NCI-H1694 treated with DMSO at 0.1 percent for 48 hours (cell line): ENCODE results near the gene PERP.
"Not testable (repeated sequence)": the region's sequence is repeated elsewhere in the genome, so short reads cannot be mapped to it uniquely, and the experiment has no call there.

ENCODE experiments used
- DNase-seq: peaks from one replicate; lab custom pipeline; 2025; lab: John Stamatoyannopoulos, UW

The PERP gene

GRCh38 chr6:138105446-138105845 lies 1.8 kb downstream of the PERP start:
- no peak for DNase-seq

DNA sequence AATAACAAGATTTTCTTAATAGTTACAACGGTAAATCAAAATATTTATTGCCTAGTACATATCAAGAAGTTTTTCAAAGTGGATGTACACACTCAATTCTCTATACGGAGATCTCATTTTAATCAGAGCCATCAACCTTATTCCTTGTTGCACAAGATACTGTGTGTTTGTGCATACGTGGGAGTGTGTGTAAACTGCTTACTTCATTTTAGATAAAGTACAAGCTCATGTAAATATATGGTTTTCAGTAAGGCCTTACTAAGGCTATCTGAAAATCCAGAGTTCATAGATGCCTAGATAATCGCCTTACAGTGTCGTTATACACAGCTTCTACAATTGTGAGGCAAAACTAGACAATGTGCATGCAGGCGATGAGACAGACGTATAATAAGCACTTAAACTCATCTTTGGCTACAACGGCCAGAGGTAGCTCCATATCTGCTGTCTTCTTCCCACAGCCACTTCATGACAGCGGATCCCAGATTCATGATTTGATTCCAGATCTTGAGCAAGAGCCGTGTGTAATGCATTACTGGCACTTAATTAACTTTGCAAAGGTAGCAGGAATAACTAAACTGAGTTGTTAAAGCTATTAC lies 2.5 kb downstream of the PERP start:
- no peak for DNase-seq

DNA sequence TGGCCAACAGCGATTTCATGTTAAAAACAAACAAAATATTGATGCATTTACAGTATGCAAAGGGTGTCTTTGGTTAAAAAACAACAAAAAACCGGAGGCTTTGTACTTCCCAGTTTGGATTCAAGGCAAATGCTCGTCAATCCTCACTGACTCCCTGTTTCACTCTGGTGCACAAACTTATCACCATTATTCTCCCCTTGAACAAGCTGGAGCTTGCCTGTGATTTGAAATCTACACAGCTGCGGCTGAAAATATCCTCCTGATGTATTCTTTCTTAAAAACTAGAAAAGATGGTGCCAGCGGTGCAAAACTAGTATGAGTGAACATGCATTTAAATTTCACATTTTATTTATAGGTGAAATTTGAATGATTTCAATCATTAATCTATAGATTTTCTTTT lies 3.3 kb downstream of the PERP start:
- peak; percentile 14 for DNase-seq

DNA sequence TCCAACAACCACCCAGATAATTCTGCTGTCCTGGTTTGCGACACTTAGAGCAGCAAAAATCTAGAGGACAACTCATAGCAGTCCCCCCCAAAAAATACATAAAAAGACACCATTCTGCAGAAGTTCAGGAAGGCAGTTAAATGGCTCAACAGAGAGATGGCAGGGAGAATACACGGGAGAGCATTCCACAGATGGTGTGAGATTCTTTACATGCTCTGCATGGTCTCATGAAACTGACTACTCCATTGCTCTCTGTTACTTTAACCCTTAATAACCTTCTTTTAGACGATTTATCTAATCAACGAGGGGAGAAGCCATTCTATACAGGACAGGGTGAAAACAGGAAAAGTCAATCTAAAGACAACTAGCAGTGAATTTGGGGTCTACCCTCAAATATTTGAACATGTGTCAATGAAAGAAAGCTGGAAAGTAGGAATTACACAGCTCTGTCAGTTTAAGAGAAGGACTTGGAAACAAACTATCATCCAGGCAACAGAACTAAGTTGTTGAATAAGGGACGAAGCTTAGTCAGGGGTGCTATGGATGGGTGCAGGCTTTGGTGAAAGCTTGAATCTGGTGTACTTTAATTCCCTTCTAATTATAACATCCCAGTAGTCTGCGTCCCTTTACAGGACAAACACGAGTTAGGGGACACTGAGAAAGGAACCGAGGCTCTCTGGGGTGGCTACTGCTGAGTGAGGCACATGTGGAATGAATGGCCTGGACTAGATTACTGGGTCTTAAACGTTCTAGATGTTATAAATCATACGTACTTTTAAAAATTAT lies 5.1 kb downstream of the PERP start:
- DNase-seq: no peak

GRCh38 chr6:138099832-138100231 lies 7.4 kb downstream of the PERP start:
- DNase-seq: no peak

- no peak for DNase-seq
Measured at GRCh38 chr6:138098306-138098705, 8.9 kb downstream of the PERP start.

DNA sequence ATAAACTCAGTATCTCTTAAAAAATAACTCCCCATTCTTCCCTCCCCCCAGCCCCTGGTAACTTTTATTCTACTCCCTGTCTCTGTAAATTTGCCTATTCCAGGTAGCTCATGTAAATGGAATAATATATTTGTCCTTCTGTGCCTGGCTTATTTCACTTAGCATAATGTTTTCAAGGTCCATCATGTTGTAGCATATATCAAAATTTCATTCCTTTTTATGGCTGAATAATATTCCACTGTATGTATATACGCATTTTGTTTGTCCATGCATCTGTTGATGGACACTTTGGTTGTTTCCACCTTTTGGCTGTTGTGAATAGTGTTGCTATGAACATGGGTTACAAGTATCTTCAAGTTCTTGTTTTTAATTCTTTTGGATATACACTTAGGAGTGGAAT lies 13.0 kb downstream of the PERP start:
- no peak for DNase-seq

DNA sequence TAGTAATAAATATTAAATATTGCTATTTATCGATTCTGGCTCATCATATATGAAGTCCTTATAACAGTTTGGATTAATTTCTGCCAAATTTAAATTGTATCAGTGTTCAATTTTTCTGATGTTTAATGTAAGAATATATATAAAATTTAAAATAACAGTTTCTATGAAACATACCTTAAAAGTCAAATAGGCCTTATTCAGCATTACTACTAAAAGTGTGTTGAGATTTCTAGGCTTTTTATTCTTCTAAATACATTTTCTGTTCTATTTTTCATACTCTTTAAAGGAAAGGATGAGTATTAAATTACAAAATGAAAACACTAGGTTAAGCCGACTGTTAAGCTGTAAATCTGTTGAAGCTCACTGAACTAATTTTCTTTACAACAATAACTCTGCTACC lies 13.6 kb downstream of the PERP start:
- no peak for DNase-seq

DNA sequence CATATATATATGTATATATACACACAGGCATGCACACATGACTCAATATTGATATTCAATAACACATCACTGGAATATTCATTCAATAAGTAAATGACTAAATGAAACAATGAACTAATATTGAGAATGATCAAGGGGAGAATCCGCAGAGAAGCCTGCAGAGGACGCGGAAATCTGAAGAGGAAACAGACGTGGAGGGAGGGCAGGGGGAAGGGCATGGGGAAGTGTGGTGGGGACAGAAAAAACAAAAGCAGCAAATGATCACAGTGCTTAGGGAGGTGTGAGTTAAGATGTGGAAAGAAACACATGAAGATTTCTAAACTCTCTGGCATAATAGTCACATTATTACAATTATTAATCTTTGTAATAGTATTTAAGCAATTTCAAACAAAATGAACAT lies 14.5 kb downstream of the PERP start:
- DNase-seq: no peak

GRCh38 chr6:138089325-138089724 lies 17.9 kb downstream of the PERP start:
- DNase-seq: no peak

DNA sequence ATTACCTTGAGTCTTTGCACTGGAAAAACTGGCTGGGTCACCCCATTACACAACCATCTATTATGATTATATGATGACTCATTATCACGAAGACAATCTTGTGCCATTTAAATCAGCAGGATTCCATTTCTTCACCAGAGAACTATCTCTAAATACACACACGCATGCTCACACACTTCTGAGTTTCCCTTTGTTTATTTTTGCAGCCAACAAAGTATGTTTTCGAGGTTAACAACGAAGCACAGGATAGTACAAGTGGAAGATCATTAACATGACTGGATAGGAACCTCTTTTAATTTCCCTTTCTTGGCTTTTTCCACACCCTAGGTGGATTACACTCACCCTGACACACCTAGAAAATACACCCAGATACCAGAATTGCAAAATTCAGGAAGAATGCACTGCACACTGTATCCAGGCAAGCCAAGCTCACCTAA lies 18.9 kb downstream of the PERP start:
- DNase-seq: no peak

DNA sequence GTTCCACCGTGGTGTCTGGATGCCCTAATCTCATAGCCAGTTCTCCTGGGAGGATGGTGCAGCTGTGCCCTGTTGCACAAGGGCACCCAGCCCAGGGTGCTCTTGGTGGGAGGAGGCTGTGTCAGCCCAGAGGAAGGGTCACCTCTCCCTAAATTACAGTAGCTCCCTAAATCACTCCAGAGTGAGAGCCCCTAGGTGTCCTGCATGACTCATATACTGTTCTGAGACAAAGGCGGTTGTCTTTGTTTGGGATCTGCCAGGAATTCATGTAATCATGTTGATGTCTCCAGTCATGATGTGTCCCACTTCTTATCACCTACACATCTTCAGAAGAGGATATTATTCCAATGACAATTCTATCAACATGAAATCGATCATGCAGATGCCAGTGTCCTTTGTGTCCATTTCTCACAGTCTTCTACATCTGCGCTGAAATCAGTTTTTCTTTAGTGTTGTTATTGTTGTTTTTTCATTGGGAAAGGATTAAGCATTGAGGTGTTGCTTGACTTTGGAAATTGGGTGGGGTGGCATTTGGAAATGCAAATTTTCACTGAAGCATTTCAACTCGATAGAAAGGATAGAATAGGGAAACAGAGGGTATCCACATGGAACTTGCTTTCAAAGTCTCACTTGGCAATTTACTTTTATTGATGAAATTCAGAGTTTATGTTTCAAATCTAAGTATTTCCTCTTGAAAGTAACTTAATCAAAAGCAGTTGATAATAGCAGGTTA lies 19.5 kb downstream of the PERP start:
- DNase-seq: no peak

DNA sequence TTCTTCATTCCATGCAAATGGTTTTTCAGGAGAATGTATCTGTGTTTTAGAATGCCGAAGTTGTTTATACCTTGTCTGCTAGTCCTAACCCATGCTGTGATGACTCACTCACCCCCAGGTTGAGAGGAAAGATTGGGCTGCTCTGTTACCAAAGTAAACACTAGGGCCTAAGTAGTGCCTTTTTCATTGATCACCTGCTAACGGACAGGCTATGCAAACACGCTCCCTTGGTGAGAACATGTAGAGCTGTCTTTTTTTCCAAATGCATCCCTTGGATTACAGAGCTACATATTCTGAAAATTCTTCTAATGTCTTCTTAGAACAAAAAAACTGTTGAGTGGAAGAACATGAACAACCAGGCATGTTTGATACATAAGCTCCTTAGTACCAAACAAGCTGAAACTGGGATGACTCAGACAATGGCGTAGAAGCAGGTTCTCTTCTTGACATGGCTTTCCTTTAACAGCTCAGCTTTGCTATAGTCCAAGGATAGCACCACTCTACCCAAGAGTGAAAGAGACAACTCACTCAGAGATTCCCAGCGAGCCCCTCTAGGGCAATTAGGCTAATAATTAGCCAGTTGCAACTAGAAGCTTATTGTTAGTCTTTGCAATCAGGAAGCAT lies 20.5 kb downstream of the PERP start:
- DNase-seq: no peak

- no peak for DNase-seq
Measured at GRCh38 chr6:138085839-138086222, 21.4 kb downstream of the PERP start.

- DNase-seq: no peak
Measured at GRCh38 chr6:138084904-138085838, 22.0 kb downstream of the PERP start.

- DNase-seq: no peak
Measured at GRCh38 chr6:138082232-138082631, 25.0 kb downstream of the PERP start.

GRCh38 chr6:138079556-138079955 lies 27.7 kb downstream of the PERP start:
- DNase-seq: not testable (repeated sequence)

DNA sequence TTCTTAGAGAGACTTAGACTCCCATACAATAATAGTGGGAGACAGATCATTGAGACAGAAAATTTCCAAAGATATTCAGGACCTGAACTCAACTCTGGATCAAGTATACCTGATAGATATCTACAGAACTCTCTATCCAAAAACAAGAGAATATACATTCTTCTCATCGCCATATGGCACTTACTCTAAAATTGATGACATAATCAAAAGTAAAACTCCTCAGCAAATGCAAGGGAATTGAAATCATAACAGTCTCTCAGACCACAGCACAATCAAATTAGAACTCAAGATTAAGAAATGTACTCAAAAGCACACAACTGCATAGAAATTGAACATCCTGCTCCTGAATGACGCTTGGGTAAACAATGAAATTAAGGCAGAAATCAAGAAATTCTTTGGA lies 28.7 kb downstream of the PERP start:
- no peak for DNase-seq

GRCh38 chr6:138073264-138073663 lies 34.0 kb downstream of the PERP start:
- DNase-seq: no peak

GRCh38 chr6:138063726-138064125 lies 43.5 kb downstream of the PERP start:
- no peak for DNase-seq

DNA sequence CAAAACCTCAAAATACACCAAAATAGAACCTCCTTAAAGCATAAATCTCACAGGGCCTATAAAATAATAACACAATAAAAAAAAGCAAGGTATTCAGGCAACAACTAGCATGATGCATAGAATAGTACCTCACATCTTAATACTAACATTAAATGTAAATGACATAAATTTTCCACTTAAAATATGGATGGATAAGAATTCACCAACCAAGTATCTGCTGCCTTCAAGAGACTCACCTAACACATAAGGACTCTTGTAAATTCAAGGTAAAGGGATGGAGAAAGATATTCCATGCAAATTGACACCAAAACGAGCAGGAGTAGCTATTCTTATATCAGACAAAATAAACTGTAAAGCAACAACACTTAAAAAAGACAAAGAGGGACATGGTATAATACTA lies 52.2 kb downstream of the PERP start:
- no peak for DNase-seq

GRCh38 chr6:138052783-138053182 lies 54.4 kb downstream of the PERP start:
- DNase-seq: no peak
